ENCODE data around the gene TUBA3E. TPM values are rescaled to one million over a fixed set of nuclear protein-coding genes. Genes with fewer than 3 reads are reported as not detected.
"Not testable (repeated sequence)": the region's sequence is repeated elsewhere in the genome, so short reads cannot be mapped to it uniquely, and the experiment has no call there.

TUBA3E gene
- total RNA-seq, 2 donors from 2014 or later = not detected

DNA sequence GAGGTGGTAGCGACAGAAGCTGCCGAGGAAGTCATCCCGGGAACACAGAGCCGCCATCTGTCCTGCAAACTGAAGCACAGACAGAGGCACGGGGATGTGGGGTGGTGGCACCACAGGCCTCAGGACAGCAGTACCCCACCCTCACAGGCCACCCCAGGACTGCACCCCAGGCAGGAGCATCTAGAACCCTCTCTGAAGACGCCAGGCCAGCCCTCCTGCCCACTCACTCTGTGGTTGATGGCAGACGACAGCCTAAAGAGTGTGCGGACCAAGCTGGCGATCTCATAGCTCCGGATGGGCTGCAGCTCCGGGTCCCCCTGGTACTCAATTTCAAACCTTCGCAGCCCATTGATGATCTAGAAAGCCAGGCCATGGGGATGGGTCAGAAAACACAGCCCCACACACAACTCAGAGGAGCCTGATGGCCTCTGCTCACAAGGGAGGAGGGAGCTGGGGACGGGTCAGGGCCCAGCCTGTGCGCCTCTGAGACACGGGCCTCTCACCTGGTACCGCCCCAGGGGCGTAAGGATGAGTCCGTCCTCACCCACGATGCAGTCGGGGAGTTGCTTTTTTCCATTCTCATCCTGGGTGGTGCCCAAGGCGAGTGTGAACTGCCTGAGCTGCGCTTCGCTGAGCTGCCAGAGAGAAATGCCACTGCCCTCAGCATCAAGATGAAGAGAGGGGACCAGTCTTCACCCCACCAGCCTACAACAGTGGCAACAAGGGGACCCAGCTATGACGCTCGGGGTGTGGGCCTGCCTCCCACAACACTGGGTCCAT lies 45.2 kb downstream of the TUBA3E start:
- ATAC-seq (ENCODE audit: insufficient number of reproducible peaks, low FRiP score, low read depth) = no peak
- no peaks in the 10 kb centered on the region for H3K27me3 ChIP-seq (replicated peaks; ENCODE audit: insufficient read depth)
- no peak overlapping the region for H3K27ac ChIP-seq
- H3K4me3 ChIP-seq = no peak overlapping the region
- H3K9me3 ChIP-seq = no peaks in the 10 kb centered on the region
- no peaks in the 10 kb centered on the region for H3K4me1 ChIP-seq (ENCODE audit: control insufficient read depth in 1 of 2, low read depth in 2 of 2)
- no peak for DNase-seq (ENCODE audit: low spot score)
- peaks cover 17% of the 10 kb centered on the region for H3K36me3 ChIP-seq
- no peak for TF ChIP-seq CTCF (IDR thresholded peaks at IDR 0.05)

DNA sequence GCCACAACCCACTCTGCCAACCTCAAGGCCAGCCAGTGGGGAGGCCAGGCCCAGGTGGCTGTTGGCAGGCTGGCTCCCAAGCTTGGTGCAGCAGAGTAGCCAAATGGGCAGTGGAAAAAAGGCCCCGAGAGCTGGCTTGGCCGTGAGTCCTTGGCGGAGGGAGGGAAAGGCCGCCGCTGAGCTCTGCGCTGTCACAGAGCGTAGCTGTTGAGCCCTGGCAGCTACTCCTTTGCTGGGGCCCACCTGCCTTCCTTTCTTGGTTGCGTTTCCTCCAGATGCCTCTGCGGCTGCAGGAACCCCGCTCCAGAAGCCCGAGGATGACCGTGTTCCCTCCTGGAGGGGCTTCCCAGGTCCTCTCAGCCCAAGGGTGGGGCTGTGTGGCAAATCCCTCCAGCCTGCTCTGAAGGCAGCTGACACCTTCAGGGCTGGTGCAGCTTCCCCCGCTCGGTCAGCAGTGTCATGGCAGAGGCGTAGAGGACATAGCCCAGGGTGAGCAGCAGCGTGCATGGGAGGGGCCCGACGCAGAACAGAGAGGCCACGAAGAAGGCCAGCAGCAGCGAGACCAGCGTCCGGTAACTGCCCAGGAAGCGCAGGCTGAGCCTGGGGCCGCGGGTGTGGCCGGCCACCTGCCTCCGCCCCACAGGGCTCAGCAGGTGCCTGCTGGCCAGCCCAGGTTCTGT lies 46.0 kb downstream of the TUBA3E start:
- H3K4me1 ChIP-seq (ENCODE audit: control insufficient read depth in 1 of 2, low read depth in 2 of 2); ATAC-seq (ENCODE audit: insufficient number of reproducible peaks, low FRiP score, low read depth); H3K4me3 ChIP-seq; H3K27me3 ChIP-seq (replicated peaks; ENCODE audit: insufficient read depth); DNase-seq (ENCODE audit: low spot score); H3K9me3 ChIP-seq; H3K27ac ChIP-seq: not testable (repeated sequence)
- H3K36me3 ChIP-seq = peaks cover 17% of the 10 kb centered on the region

DNA sequence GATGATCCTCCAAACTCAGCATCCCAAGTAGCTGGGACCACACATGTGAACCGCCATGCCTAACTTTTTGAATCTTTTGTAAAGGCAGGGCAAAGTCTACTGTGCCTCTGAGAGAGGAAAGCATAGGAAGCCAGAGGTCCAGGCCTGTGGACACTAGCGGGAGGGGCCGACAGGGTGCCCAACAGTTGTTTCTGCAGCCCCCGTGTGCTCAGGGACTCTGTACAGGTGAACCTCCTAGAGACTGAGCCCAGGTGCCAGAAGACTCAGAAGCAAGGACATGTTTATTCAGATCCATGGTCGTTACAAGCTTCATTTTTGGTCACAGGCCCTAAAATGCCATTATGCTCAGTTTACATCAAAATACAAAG lies 47.1 kb downstream of the TUBA3E start:
- H3K9me3 ChIP-seq; ATAC-seq (ENCODE audit: insufficient number of reproducible peaks, low FRiP score, low read depth); H3K27me3 ChIP-seq (replicated peaks; ENCODE audit: insufficient read depth); H3K27ac ChIP-seq; H3K4me1 ChIP-seq (ENCODE audit: control insufficient read depth in 1 of 2, low read depth in 2 of 2); DNase-seq (ENCODE audit: low spot score); H3K4me3 ChIP-seq: not testable (repeated sequence)
- H3K36me3 ChIP-seq = peaks cover 17% of the 10 kb centered on the region

GRCh38 chr2:130150181-130151144 lies 47.8 kb downstream of the TUBA3E start:
- no peaks in the 10 kb centered on the region for H3K4me1 ChIP-seq (ENCODE audit: control insufficient read depth in 1 of 2, low read depth in 2 of 2)
- DNase-seq (ENCODE audit: low spot score) = no peak
- peaks cover 17% of the 10 kb centered on the region for H3K36me3 ChIP-seq
- no peak for ATAC-seq (ENCODE audit: insufficient number of reproducible peaks, low FRiP score, low read depth)
- TF ChIP-seq CTCF (IDR thresholded peaks at IDR 0.05) = no peak
- no peaks in the 10 kb centered on the region for H3K27me3 ChIP-seq (replicated peaks; ENCODE audit: insufficient read depth)
- no peak overlapping the region for H3K4me3 ChIP-seq
- no peak overlapping the region for H3K27ac ChIP-seq
- no peaks in the 10 kb centered on the region for H3K9me3 ChIP-seq

- H3K36me3 ChIP-seq; ATAC-seq (ENCODE audit: insufficient number of reproducible peaks, low FRiP score, low read depth); H3K27ac ChIP-seq: not testable (repeated sequence)
These were observed 49.7 kb downstream of the TUBA3E start for GRCh38 chr2:130148515-130148914.

GRCh38 chr2:130145006-130145414 lies 53.2 kb downstream of the TUBA3E start, which contains the start of gene CCDC74B:
Gene CCDC74B, minus strand, starts transcription at chr2:130145112. Its CDS starts 116 bp downstream, at chr2:130144996.
- DNase-seq (ENCODE audit: low spot score); H3K27me3 ChIP-seq (replicated peaks; ENCODE audit: insufficient read depth); H3K27ac ChIP-seq; H3K9me3 ChIP-seq; H3K4me1 ChIP-seq (ENCODE audit: control insufficient read depth in 1 of 2, low read depth in 2 of 2); H3K36me3 ChIP-seq: not testable (repeated sequence)
- H3K4me3 ChIP-seq = peak within 1 kb of the TSS; percentile 70
- ATAC-seq (ENCODE audit: insufficient number of reproducible peaks, low FRiP score, low read depth) = peak; percentile 67

More at GRCh38 chr2:130148515-130148914, 49.7 kb downstream of the TUBA3E start:
- not testable (repeated sequence) for H3K4me1 ChIP-seq (ENCODE audit: control insufficient read depth in 1 of 2, low read depth in 2 of 2); DNase-seq (ENCODE audit: low spot score); H3K27me3 ChIP-seq (replicated peaks; ENCODE audit: insufficient read depth); H3K4me3 ChIP-seq; H3K9me3 ChIP-seq

GRCh38 chr2:130143266-130144039 lies 54.8 kb downstream of the TUBA3E start:
- not testable (repeated sequence) for H3K9me3 ChIP-seq; H3K4me1 ChIP-seq (ENCODE audit: control insufficient read depth in 1 of 2, low read depth in 2 of 2); H3K27me3 ChIP-seq (replicated peaks; ENCODE audit: insufficient read depth); DNase-seq (ENCODE audit: low spot score); H3K27ac ChIP-seq; H3K36me3 ChIP-seq; H3K4me3 ChIP-seq; ATAC-seq (ENCODE audit: insufficient number of reproducible peaks, low FRiP score, low read depth)

GRCh38 chr2:130142396-130143265 lies 55.6 kb downstream of the TUBA3E start:
- not testable (repeated sequence) for H3K9me3 ChIP-seq; H3K4me3 ChIP-seq; H3K27ac ChIP-seq; H3K4me1 ChIP-seq (ENCODE audit: control insufficient read depth in 1 of 2, low read depth in 2 of 2); H3K36me3 ChIP-seq; ATAC-seq (ENCODE audit: insufficient number of reproducible peaks, low FRiP score, low read depth); DNase-seq (ENCODE audit: low spot score); H3K27me3 ChIP-seq (replicated peaks; ENCODE audit: insufficient read depth)
